GM12891 (cell line): ENCODE measurements around the gene DYSF.

Experiments used
- DNase-seq: peaks from one replicate; pipeline ENCODE4 v3.0.0; 2011; ENCODE audit warnings: low spot score; ENCODE audit not compliant: insufficient read length
- FAIRE-seq: peaks from 2 replicates; lab custom pipeline; 2011; peaks lifted over from hg19 to GRCh38; lab: Jason Lieb, UNC
- PAX5 ChIP-seq: IDR thresholded peaks from 2 replicates; pipeline ENCODE4 v1.6.1; 2011; ENCODE audit warnings: low read length, moderate library complexity, mild to moderate bottlenecking; ENCODE audit not compliant: insufficient read depth, severe bottlenecking
- POLR2A ChIP-seq: IDR thresholded peaks from 2 replicates; pipeline ENCODE4 v1.6.1; 2011; ENCODE audit warnings: low read depth, low read length, control low read depth
- POLR2AphosphoS5 ChIP-seq: IDR thresholded peaks from 2 replicates; pipeline ENCODE4 v1.6.1; 2011; ENCODE audit warnings: low read depth, low read length, control low read depth
- POU2F2 ChIP-seq: IDR thresholded peaks from 2 replicates; pipeline ENCODE4 v1.6.1; 2011; ENCODE audit warnings: low read depth, mild to moderate bottlenecking, control low read depth, low read length, moderate library complexity
- SPI1 ChIP-seq: IDR thresholded peaks from 2 replicates; pipeline ENCODE4 v1.6.1; 2011; ENCODE audit warnings: low read depth, low read length, control low read depth
- TAF1 ChIP-seq: IDR thresholded peaks from 2 replicates; pipeline ENCODE4 v1.6.1; 2011; ENCODE audit warnings: low read depth, low read length, control low read depth

The DYSF gene

GRCh38 chr2:71696381-71696780 lies 243.0 kb downstream of the DYSF start:
- TF ChIP-seq PAX5 (no peak), TAF1 (no peak), POLR2A (no peak), POU2F2 (no peak), POLR2AphosphoS5 (no peak), SPI1 (no peak)
- FAIRE-seq = no peak
- no peak for DNase-seq

GRCh38 chr2:71697106-71698004 lies 244.0 kb downstream of the DYSF start:
- DNase-seq = no peak
- TF ChIP-seq POLR2AphosphoS5 (no peak), SPI1 (no peak), PAX5 (no peak), TAF1 (no peak), POLR2A (no peak), POU2F2 (no peak)
- FAIRE-seq = no peak

GRCh38 chr2:71699428-71699827 lies 246.1 kb downstream of the DYSF start:
- DNase-seq = no peak
- TF ChIP-seq PAX5 (no peak), SPI1 (no peak), POU2F2 (no peak), POLR2A (no peak), TAF1 (no peak), POLR2AphosphoS5 (no peak)
- FAIRE-seq = no peak

GRCh38 chr2:71700041-71700657 lies 246.8 kb downstream of the DYSF start:
- no peak for TF ChIP-seq POU2F2
- TF ChIP-seq SPI1 = no peak
- no peak for TF ChIP-seq TAF1
- no peak for TF ChIP-seq POLR2A
- TF ChIP-seq PAX5 = no peak
- no peak for TF ChIP-seq POLR2AphosphoS5
- FAIRE-seq (no peak), DNase-seq (no peak)

GRCh38 chr2:71700658-71701397 lies 247.5 kb downstream of the DYSF start:
- FAIRE-seq (no peak), DNase-seq (no peak)
- TF ChIP-seq SPI1 (no peak), PAX5 (no peak), POLR2A (no peak), POLR2AphosphoS5 (no peak), TAF1 (no peak), POU2F2 (no peak)

- DNase-seq (no peak), FAIRE-seq (no peak)
- TF ChIP-seq PAX5 = no peak
- TF ChIP-seq POLR2A = no peak
- no peak for TF ChIP-seq TAF1
- no peak for TF ChIP-seq POU2F2
- TF ChIP-seq POLR2AphosphoS5 = no peak
- no peak for TF ChIP-seq SPI1
Measured at GRCh38 chr2:71702071-71702970, 249.0 kb downstream of the DYSF start.

- TF ChIP-seq TAF1 (no peak), PAX5 (no peak), POU2F2 (no peak), SPI1 (no peak), POLR2AphosphoS5 (no peak)
- DNase-seq (no peak), FAIRE-seq (no peak)
Measured at GRCh38 chr2:71702971-71703898, 249.9 kb downstream of the DYSF start.

GRCh38 chr2:71704131-71704561 lies 250.8 kb downstream of the DYSF start:
- no peak for DNase-seq
- TF ChIP-seq POLR2AphosphoS5 (no peak), PAX5 (no peak), TAF1 (no peak), POU2F2 (no peak), SPI1 (no peak), POLR2A (no peak)
- no peak for FAIRE-seq
